NCI-H82 (cell line): ENCODE measurements around the gene CNTN4.
A peak's percentile ranks its signal among the peaks of the same experiment; 100 is the strongest.

Source experiments
- DNase-seq: peaks from one replicate; lab custom pipeline; 2025; lab: John Stamatoyannopoulos, UW

Gene CNTN4

GRCh38 chr3:2856138-2857133 lies 757.8 kb downstream of the CNTN4 start:
- peak; percentile 11 for DNase-seq

- no peak for DNase-seq
These were observed 762.0 kb downstream of the CNTN4 start for GRCh38 chr3:2860626-2861025.

- DNase-seq, result no peak
These were observed 762.5 kb downstream of the CNTN4 start for GRCh38 chr3:2861120-2861519.

- DNase-seq, result no peak
These were observed 763.3 kb downstream of the CNTN4 start for GRCh38 chr3:2861920-2862319.

- no peak for DNase-seq
These were observed 763.7 kb downstream of the CNTN4 start for GRCh38 chr3:2862366-2862765.

- DNase-seq, result no peak
These were observed 764.5 kb downstream of the CNTN4 start for GRCh38 chr3:2863127-2863526.

GRCh38 chr3:2869905-2870304 lies 771.2 kb downstream of the CNTN4 start:
- DNase-seq, result no peak

- DNase-seq, result no peak
These were observed 772.2 kb downstream of the CNTN4 start for GRCh38 chr3:2870724-2871333.

GRCh38 chr3:2872884-2873283 lies 774.2 kb downstream of the CNTN4 start:
- DNase-seq, result no peak

- no peak for DNase-seq
These were observed 775.3 kb downstream of the CNTN4 start for GRCh38 chr3:2873986-2874385.

- DNase-seq, result no peak
These were observed 777.0 kb downstream of the CNTN4 start for GRCh38 chr3:2875699-2876098.

- DNase-seq, result no peak
These were observed 777.7 kb downstream of the CNTN4 start for GRCh38 chr3:2876362-2876761.

GRCh38 chr3:2879023-2879422 lies 780.4 kb downstream of the CNTN4 start:
- DNase-seq, result no peak

- no peak for DNase-seq
These were observed 780.9 kb downstream of the CNTN4 start for GRCh38 chr3:2879587-2879986.

- no peak for DNase-seq
These were observed 781.6 kb downstream of the CNTN4 start for GRCh38 chr3:2880218-2880756.

GRCh38 chr3:2883283-2883682 lies 784.6 kb downstream of the CNTN4 start:
- no peak for DNase-seq

GRCh38 chr3:2888592-2888991 lies 789.9 kb downstream of the CNTN4 start:
- DNase-seq, result no peak

- DNase-seq, result no peak
These were observed 791.1 kb downstream of the CNTN4 start for GRCh38 chr3:2889736-2890135.

GRCh38 chr3:2896308-2896939 lies 797.8 kb downstream of the CNTN4 start:
- DNase-seq, result no peak

GRCh38 chr3:2897821-2898220 lies 799.2 kb downstream of the CNTN4 start:
- no peak for DNase-seq

GRCh38 chr3:2898591-2899353 lies 800.1 kb downstream of the CNTN4 start:
- DNase-seq, result no peak

- DNase-seq, result no peak
These were observed 805.4 kb downstream of the CNTN4 start for GRCh38 chr3:2904054-2904453.
